CD4-positive, CD25-positive, alpha-beta regulatory T cell (primary cell): ENCODE results near the gene LITAFD. TPM values are rescaled to one million over a fixed set of nuclear protein-coding genes. Genes with fewer than 3 reads are reported as not detected.

Experiments
- ATAC-seq, 2 donors: fragments of 150-1000 bp; cut with Tn5 transposase; one replicate each; pipeline ENCODE4 v1.10.0; 2021; ENCODE audit warnings: low read depth in 2 of 2, moderate number of reproducible peaks in 2 of 2, moderate library complexity in 1 of 2
- DNase-seq, 3 donors: peaks; one replicate each; pipeline versions ENCODE4 v3.0.0 to v3.0.0-alpha.2; 2012 to 2022; ENCODE audit warnings: mixed read lengths in 1 of 3
- H3K27ac ChIP-seq: one replicate; pipeline ENCODE4 v1.7.0; 2013; ENCODE audit warnings: mild to moderate bottlenecking, low read length; ENCODE audit not compliant: insufficient read depth, poor library complexity, severe bottlenecking
- H3K27me3 ChIP-seq: one replicate; pipeline ENCODE4 v1.7.0; 2013; ENCODE audit warnings: low read length; ENCODE audit not compliant: control insufficient read depth, insufficient read depth
- H3K36me3 ChIP-seq: one replicate; pipeline ENCODE4 v1.7.0; 2013; ENCODE audit warnings: mild to moderate bottlenecking, low read length, moderate library complexity; ENCODE audit not compliant: control insufficient read depth, insufficient read depth
- H3K4me1 ChIP-seq: 2 replicates; pipeline ENCODE4 v1.7.0; 2013; ENCODE audit warnings: mild to moderate bottlenecking, low read length; ENCODE audit not compliant: insufficient read depth, control insufficient read depth, poor library complexity, severe bottlenecking
- H3K4me3 ChIP-seq: one replicate; pipeline ENCODE4 v1.7.0; 2013; ENCODE audit warnings: low read depth, mild to moderate bottlenecking, low read length, moderate library complexity
- H3K9me3 ChIP-seq, 2 experiments: 1 replicate in 1 of 2; 2 replicates in 1 of 2; pipeline ENCODE4 v1.7.0; 2013; ENCODE audit warnings: low read length in 2 of 2, mild to moderate bottlenecking in 1 of 2, moderate library complexity in 1 of 2; ENCODE audit not compliant: control insufficient read depth in 2 of 2
- H3K27ac Mint-ChIP-seq, 3 donors: one replicate each; pipeline ENCODE4 v1.8.0; 2020 to 2022; ENCODE audit warnings: mild to moderate bottlenecking in 3 of 3, mixed read lengths in 3 of 3, moderate library complexity in 2 of 3
- H3K27me3 Mint-ChIP-seq: one replicate; pipeline ENCODE4 v1.8.0; 2022; ENCODE audit warnings: mild to moderate bottlenecking, mixed read lengths
- H3K36me3 Mint-ChIP-seq: one replicate; pipeline ENCODE4 v1.8.0; 2020; ENCODE audit warnings: mixed read lengths
- H3K4me1 Mint-ChIP-seq, 4 donors: one replicate each; pipeline ENCODE4 v1.8.0; 2020 to 2022; ENCODE audit warnings: mixed read lengths in 4 of 4, mild to moderate bottlenecking in 1 of 4
- H3K4me3 Mint-ChIP-seq, 4 donors: one replicate each; pipeline ENCODE4 v1.8.0; 2020 to 2022; ENCODE audit warnings: mild to moderate bottlenecking in 4 of 4, mixed read lengths in 4 of 4, moderate library complexity in 3 of 4
- H3K9me3 Mint-ChIP-seq, 7 donors: one replicate each; pipeline ENCODE4 v1.8.0; 2020 to 2022; ENCODE audit warnings: mixed read lengths in 7 of 7, mild to moderate bottlenecking in 3 of 7, moderate library complexity in 2 of 7
- polyA plus RNA-seq, 4 donors: library from polyadenylated mRNA; unstranded; fragments of 300-500 nt; fragmentation: Illumina TruSeq; gene quantifications; one replicate each; pipeline ENCODE4 v1.2.3, GENCODE V29; 2021
- total RNA-seq: library from RNA; stranded (reverse); gene quantifications from one replicate; pipeline ENCODE4 v1.2.3, GENCODE V29; 2022

The LITAFD gene
- total and polyA plus RNA-seq, 5 donors from 2014 or later = not detected

- no peak for DNase-seq
- Histone ChIP-seq H3K9me3 (no peaks in the 10 kb centered on the region), H3K36me3 (peaks cover 97% of the 10 kb centered on the region), H3K4me3 (no peak overlapping the region), H3K27me3 (no peaks in the 10 kb centered on the region), H3K27ac (no peak overlapping the region), H3K4me1 (no peaks in the 10 kb centered on the region)
- peak overlapping the region in 1 of 3 donors; percentile 33 for H3K27ac Mint-ChIP-seq
- peaks cover 58% of the 10 kb centered on the region for H3K36me3 Mint-ChIP-seq
- peaks cover 0 to 5% (median 2%) of the 10 kb centered on the region in 4 donors for H3K4me1 Mint-ChIP-seq
- no peaks in the 10 kb centered on the region for H3K9me3 Mint-ChIP-seq
- no peaks in the 10 kb centered on the region for H3K27me3 Mint-ChIP-seq
- no peak for ATAC-seq
- H3K4me3 Mint-ChIP-seq = no peak overlapping the region
Observed at GRCh38 chr16:8898660-8899318, 16.6 kb downstream of the LITAFD start.

DNA sequence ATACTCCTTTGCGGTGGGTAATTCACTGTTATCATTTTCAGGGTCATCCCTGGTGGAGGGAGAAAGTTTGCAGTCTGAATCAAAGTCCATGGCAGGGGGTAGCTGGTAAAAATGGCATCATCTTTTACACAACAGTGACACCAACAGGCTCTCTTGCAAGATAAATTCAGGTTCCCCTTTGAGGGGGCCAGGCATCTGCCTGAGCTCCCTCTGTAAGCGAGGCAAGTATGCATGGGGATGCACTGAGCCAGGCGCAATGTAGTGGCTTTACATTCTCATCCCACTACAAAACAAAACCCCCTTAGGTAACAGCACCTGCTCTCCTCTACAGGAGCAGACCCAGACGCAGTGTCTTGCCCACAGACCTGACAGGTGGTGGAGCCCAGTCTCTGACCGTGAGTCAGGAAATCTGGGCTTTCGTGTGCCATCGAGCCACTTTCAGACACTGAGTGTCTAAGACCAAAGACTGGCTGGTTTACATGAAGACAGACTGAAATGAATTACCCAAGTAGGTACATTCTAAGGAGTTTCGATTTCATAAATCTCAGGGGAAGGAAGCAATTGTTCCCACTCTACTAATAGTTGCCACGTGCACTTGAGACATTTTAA lies 17.7 kb downstream of the LITAFD start:
- ATAC-seq (no peak), DNase-seq (no peak)
- Mint-ChIP-seq H3K27ac (peak overlapping the region in 1 of 3 donors; percentile 66), H3K36me3 (peaks cover 61% of the 10 kb centered on the region), H3K4me3 (no peak overlapping the region), H3K27me3 (no peaks in the 10 kb centered on the region), H3K9me3 (no peaks in the 10 kb centered on the region), H3K4me1 (peaks cover 0 to 5% (median 0%) of the 10 kb centered on the region in 4 donors)
- H3K36me3 ChIP-seq = peaks cover 94% of the 10 kb centered on the region
- H3K4me1 ChIP-seq = no peaks in the 10 kb centered on the region
- no peaks in the 10 kb centered on the region for H3K27me3 ChIP-seq
- no peak overlapping the region for H3K27ac ChIP-seq
- H3K9me3 ChIP-seq = no peaks in the 10 kb centered on the region
- H3K4me3 ChIP-seq = no peak overlapping the region

DNA sequence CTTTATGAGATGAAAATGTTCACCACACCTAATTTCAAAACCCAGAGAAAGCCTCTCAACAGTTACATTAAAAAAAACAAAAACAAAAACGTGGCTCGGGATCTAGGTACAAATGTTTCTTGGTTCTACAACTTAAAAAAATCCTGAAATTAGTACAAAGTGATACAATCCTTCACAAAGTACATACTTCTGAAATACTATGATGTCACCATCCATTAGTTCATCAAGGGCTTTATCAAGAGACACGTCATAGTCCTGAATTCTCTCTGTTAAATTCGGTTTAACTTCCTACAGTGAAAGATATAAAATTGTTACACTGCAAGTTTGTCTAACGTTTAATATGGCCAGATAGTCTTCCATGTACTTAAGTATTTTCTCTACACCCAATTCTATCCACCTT lies 18.2 kb downstream of the LITAFD start:
- H3K27me3 Mint-ChIP-seq = no peaks in the 10 kb centered on the region

DNA sequence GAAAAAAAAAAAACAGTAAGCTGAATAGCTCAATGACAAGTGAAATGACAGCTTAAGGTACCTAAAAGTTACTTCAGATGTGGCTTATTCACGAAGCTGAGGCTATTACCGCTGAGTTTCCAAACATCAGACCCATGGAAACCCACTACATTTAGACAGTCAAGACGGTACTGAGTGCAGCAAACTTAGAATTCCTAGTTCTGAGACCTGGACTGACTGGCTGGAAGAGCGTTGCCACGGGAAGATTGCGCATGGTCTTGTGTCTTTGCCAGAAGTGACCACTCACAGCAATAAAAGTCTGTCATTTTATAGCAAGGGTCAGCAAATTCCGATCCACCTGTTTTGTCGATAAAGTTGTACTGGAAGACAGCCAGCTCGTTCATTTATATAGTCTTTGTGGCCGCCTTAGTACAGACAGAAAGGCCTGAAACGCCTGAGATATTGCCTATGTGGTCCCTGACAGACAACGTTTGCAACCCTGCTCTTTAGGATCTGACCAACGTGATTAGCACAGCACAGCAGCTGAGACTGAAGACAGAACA lies 19.2 kb downstream of the LITAFD start:
- H3K36me3 ChIP-seq = peaks cover 94% of the 10 kb centered on the region
- H3K27ac ChIP-seq = no peak overlapping the region
- no peaks in the 10 kb centered on the region for H3K9me3 Mint-ChIP-seq
- peaks cover 66% of the 10 kb centered on the region for H3K36me3 Mint-ChIP-seq
- no peaks in the 10 kb centered on the region for H3K4me1 ChIP-seq
- ATAC-seq (no peak), DNase-seq (no peak)
- H3K4me3 Mint-ChIP-seq = no peak overlapping the region
- no peaks in the 10 kb centered on the region for H3K27me3 ChIP-seq
- peaks cover 0 to 5% (median 0%) of the 10 kb centered on the region in 4 donors for H3K4me1 Mint-ChIP-seq
- H3K9me3 ChIP-seq = no peaks in the 10 kb centered on the region
- no peaks in the 10 kb centered on the region for H3K27me3 Mint-ChIP-seq
- H3K4me3 ChIP-seq = no peak overlapping the region
- peak overlapping the region in 1 of 3 donors; percentile 60 for H3K27ac Mint-ChIP-seq

More for the DNA sequence above, 18.2 kb downstream of the LITAFD start:
- no peak overlapping the region for H3K4me3 Mint-ChIP-seq
- Histone ChIP-seq H3K36me3 (peaks cover 94% of the 10 kb centered on the region), H3K27me3 (no peaks in the 10 kb centered on the region), H3K27ac (no peak overlapping the region), H3K4me3 (no peak overlapping the region), H3K4me1 (no peaks in the 10 kb centered on the region), H3K9me3 (no peaks in the 10 kb centered on the region)
- peaks cover 60% of the 10 kb centered on the region for H3K36me3 Mint-ChIP-seq
- H3K4me1 Mint-ChIP-seq = peaks cover 0 to 5% (median 0%) of the 10 kb centered on the region in 4 donors
- DNase-seq = no peak
- no peak overlapping the region for H3K27ac Mint-ChIP-seq
- H3K9me3 Mint-ChIP-seq = no peaks in the 10 kb centered on the region
- no peak for ATAC-seq

- H3K27ac ChIP-seq = no peak overlapping the region
- H3K4me1 Mint-ChIP-seq = peaks cover 0 to 5% (median 0%) of the 10 kb centered on the region in 4 donors
- H3K36me3 ChIP-seq = peaks cover 96% of the 10 kb centered on the region
- no peaks in the 10 kb centered on the region for H3K27me3 Mint-ChIP-seq
- H3K4me1 ChIP-seq = no peaks in the 10 kb centered on the region
- H3K4me3 ChIP-seq = no peak overlapping the region
- no peak overlapping the region for H3K27ac Mint-ChIP-seq
- DNase-seq (no peak), ATAC-seq (no peak)
- no peaks in the 10 kb centered on the region for H3K9me3 Mint-ChIP-seq
- no peaks in the 10 kb centered on the region for H3K9me3 ChIP-seq
- H3K4me3 Mint-ChIP-seq = no peak overlapping the region
- peaks cover 72% of the 10 kb centered on the region for H3K36me3 Mint-ChIP-seq
- H3K27me3 ChIP-seq = no peaks in the 10 kb centered on the region
Observed at GRCh38 chr16:8903004-8903403, 20.9 kb downstream of the LITAFD start.

GRCh38 chr16:8904018-8904430 lies 21.9 kb downstream of the LITAFD start:
- Histone ChIP-seq H3K4me3 (no peak overlapping the region), H3K9me3 (no peaks in the 10 kb centered on the region), H3K27me3 (no peaks in the 10 kb centered on the region), H3K36me3 (peaks cover 96% of the 10 kb centered on the region), H3K27ac (no peak overlapping the region), H3K4me1 (no peaks in the 10 kb centered on the region)
- Mint-ChIP-seq H3K4me1 (peaks cover under 1 to 4% (median 2%) of the 10 kb centered on the region in 4 donors), H3K27me3 (no peaks in the 10 kb centered on the region), H3K9me3 (no peaks in the 10 kb centered on the region), H3K36me3 (peaks cover 67% of the 10 kb centered on the region), H3K27ac (no peak overlapping the region), H3K4me3 (no peak overlapping the region)
- DNase-seq (no peak), ATAC-seq (no peak)

DNA sequence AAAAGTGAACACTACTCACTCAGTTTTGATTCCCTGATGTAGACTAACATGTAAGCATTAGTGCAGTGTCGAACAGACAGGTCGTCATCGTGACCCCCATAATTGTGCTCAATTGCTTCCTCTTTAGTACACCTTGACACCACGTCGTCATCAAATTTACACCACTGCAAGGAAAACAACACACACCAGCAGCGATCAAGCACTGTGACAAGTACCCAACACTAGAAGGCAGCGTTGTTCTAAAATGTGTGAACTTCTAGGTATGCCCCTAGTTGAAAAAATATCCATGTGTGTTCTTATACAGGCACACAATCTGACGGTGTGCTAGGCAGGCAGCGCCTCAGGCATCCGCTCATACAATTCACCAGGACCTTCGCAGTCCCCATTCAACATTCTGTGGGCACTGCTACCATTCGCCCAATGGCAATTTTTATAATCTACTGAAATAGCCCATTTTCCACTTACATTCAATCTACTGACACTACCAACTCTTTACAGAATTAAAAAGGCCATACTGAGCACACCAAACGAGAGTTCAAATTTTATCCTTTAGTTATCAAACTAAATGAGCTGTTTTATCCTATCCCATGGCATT lies 23.1 kb downstream of the LITAFD start:
- Histone ChIP-seq H3K27me3 (no peaks in the 10 kb centered on the region), H3K36me3 (peaks cover 95% of the 10 kb centered on the region), H3K4me1 (no peaks in the 10 kb centered on the region), H3K9me3 (no peaks in the 10 kb centered on the region), H3K4me3 (no peak overlapping the region), H3K27ac (no peak overlapping the region)
- Mint-ChIP-seq H3K9me3 (no peaks in the 10 kb centered on the region), H3K4me1 (peaks cover 2 to 9% (median 6%) of the 10 kb centered on the region in 4 donors), H3K36me3 (peaks cover 62% of the 10 kb centered on the region), H3K27ac (peak overlapping the region in 2 of 3 donors; percentile 1 to 52), H3K4me3 (no peak overlapping the region), H3K27me3 (no peaks in the 10 kb centered on the region)
- DNase-seq = peak in 2 of 3 donors; percentile 35 to 65
- ATAC-seq = peak; percentile 35 to 54
